HepG2 (cell line): ENCODE measurements around the gene SAPCD1. TPM values are rescaled to one million over a fixed set of nuclear protein-coding genes. Genes with fewer than 3 reads are reported as not detected.

Experiments
- AFF4 ChIP-seq: sonication (generic); formaldehyde crosslinking; IDR thresholded peaks from 2 replicates; pipeline ENCODE4 v1.4.0; 2020; ENCODE audit warnings: missing genetic modification reagents
- HMGXB3 ChIP-seq: sonication (generic); formaldehyde crosslinking; IDR thresholded peaks from 2 replicates; pipeline ENCODE4 v1.4.0; 2020; ENCODE audit warnings: missing genetic modification reagents, borderline replicate concordance
- KLF11 ChIP-seq: IDR thresholded peaks from 2 replicates; pipeline ENCODE4 v1.6.1; 2016; ENCODE audit warnings: missing compliant biosample characterization
- NKX3-1 ChIP-seq: sonication (generic); formaldehyde crosslinking; IDR thresholded peaks from 2 replicates; pipeline ENCODE4 v1.5.0; 2020; ENCODE audit warnings: missing genetic modification reagents
- PRDM10 ChIP-seq: sonication (generic); formaldehyde crosslinking; IDR thresholded peaks from 2 replicates; pipeline ENCODE4 v1.4.0; 2020; ENCODE audit warnings: low read depth, missing genetic modification reagents
- ZNF124 ChIP-seq: sonication (generic); formaldehyde crosslinking; IDR thresholded peaks from 2 replicates; pipeline ENCODE4 v1.4.0; 2020; ENCODE audit warnings: missing genetic modification reagents
- ZNF282 ChIP-seq: fragments of 450-650 bp; IDR thresholded peaks from 2 replicates; pipeline ENCODE4 v1.6.1; 2018; ENCODE audit not compliant: partially characterized antibody
- ZNF382 ChIP-seq: sonication (generic); formaldehyde crosslinking; IDR thresholded peaks from 2 replicates; pipeline ENCODE4 v1.5.0; 2020; ENCODE audit warnings: missing genetic modification reagents, mild to moderate bottlenecking, borderline replicate concordance
- ZNF451 ChIP-seq: sonication (generic); formaldehyde crosslinking; IDR thresholded peaks from 2 replicates; pipeline ENCODE4 v1.5.0; 2020; ENCODE audit warnings: mild to moderate bottlenecking, missing genetic modification reagents
- polyA plus RNA-seq, 8 experiments: library from polyadenylated mRNA; depleted of rRNA in 3 of 8; stranded (reverse) in 7 of 8; unstranded in 1 of 8; fragments of >200 nt; fragmentation: Illumina TruSeq in 4 of 8; extraction: Trizol in 4 of 8; gene quantifications; 2 replicates each; pipeline versions ENCODE4 v1.2.1 to v1.2.3, GENCODE V29; 2011 to 2016; ENCODE audit warnings: low read depth in 4 of 8, missing spikeins in 1 of 8, mixed read lengths in 1 of 8; ENCODE audit not compliant: insufficient read depth in 1 of 8
- total RNA-seq, 5 experiments: library from RNA; depleted of rRNA; stranded (reverse); fragments of >200 nt; fragmentation: Illumina TruSeq; extraction: Trizol; gene quantifications; 2 replicates each; pipeline ENCODE4 v1.2.3, GENCODE V29; 2016; ENCODE audit warnings: low read depth in 1 of 5
- TF ChIP-seq, protein P1 (sequence below): sonication (generic); formaldehyde crosslinking; IDR thresholded peaks from 2 replicates; pipeline ENCODE4 v1.5.1; 2020; ENCODE audit warnings: mild to moderate bottlenecking, missing genetic modification reagents, moderate library complexity
- TF ChIP-seq, protein P2 (sequence below): sonication (generic); formaldehyde crosslinking; IDR thresholded peaks from 2 replicates; pipeline ENCODE4 v1.4.0; 2020; ENCODE audit warnings: missing genetic modification reagents

The SAPCD1 gene
- total and polyA plus RNA-seq, 2 of the 13 experiments (the other 11 are each of a cell fraction or from before 2014, with no cell fraction given) = 2.5 to 3.9 TPM

- TF ChIP-seq HMGXB3 (CRISPR knock-in tag) (no peak), ZNF282 (no peak), NKX3-1 (CRISPR knock-in tag) (no peak), AFF4 (no peak), PRDM10 (CRISPR knock-in tag) (peak; percentile 94), ZNF451 (CRISPR knock-in tag) (peak; percentile 64; the same call in 1 of the 2 replicates), ZNF124 (CRISPR knock-in tag) (0 out of 2 replicates have a peak, but pooled peaks have one; percentile 50), KLF11 (CRISPR knock-in tag) (no peak; the same call in 1 of the 2 replicates), ZNF382 (CRISPR knock-in tag) (no peak)
- TF ChIP-seq, protein P1, sequence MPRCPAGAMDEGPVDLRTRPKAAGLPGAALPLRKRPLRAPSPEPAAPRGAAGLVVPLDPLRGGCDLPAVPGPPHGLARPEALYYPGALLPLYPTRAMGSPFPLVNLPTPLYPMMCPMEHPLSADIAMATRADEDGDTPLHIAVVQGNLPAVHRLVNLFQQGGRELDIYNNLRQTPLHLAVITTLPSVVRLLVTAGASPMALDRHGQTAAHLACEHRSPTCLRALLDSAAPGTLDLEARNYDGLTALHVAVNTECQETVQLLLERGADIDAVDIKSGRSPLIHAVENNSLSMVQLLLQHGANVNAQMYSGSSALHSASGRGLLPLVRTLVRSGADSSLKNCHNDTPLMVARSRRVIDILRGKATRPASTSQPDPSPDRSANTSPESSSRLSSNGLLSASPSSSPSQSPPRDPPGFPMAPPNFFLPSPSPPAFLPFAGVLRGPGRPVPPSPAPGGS (CRISPR knock-in tag) = 0 out of 2 replicates have a peak, but pooled peaks have one; percentile 18
- TF ChIP-seq, protein P2, sequence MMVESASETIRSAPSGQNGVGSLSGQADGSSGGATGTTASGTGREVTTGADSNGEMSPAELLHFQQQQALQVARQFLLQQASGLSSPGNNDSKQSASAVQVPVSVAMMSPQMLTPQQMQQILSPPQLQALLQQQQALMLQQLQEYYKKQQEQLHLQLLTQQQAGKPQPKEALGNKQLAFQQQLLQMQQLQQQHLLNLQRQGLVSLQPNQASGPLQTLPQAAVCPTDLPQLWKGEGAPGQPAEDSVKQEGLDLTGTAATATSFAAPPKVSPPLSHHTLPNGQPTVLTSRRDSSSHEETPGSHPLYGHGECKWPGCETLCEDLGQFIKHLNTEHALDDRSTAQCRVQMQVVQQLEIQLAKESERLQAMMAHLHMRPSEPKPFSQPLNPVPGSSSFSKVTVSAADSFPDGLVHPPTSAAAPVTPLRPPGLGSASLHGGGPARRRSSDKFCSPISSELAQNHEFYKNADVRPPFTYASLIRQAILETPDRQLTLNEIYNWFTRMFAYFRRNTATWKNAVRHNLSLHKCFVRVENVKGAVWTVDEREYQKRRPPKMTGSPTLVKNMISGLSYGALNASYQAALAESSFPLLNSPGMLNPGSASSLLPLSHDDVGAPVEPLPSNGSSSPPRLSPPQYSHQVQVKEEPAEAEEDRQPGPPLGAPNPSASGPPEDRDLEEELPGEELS = peak; percentile 52
Observed at GRCh38 chr6:31776989-31777666, 14.7 kb downstream of the SAPCD1 start, which contains the start of gene VWA7 (continued).
